HG02973 (cell line): ENCODE data around the gene GUCY1A2.

Experiments used
- ATAC-seq: cut with Tn5 transposase; IDR thresholded peaks from one replicate; pipeline ENCODE4 v1.9.1; 2021; ENCODE audit warnings: moderate library complexity; ENCODE audit not compliant: unreplicated experiment

The GUCY1A2 gene

GRCh38 chr11:106679581-106679980, 338.7 kb downstream of the GUCY1A2 start:
- no peak for ATAC-seq

GRCh38 chr11:106679181-106679580, 339.1 kb downstream of the GUCY1A2 start:
- ATAC-seq = no peak

- no peak for ATAC-seq
Observed at GRCh38 chr11:106670069-106670468, 348.2 kb downstream of the GUCY1A2 start.

- no peak for ATAC-seq
Observed at GRCh38 chr11:106668147-106668546, 350.1 kb downstream of the GUCY1A2 start.

GRCh38 chr11:106656646-106657045, 361.6 kb downstream of the GUCY1A2 start:
- ATAC-seq = no peak

GRCh38 chr11:106644824-106645223, 373.5 kb downstream of the GUCY1A2 start:
- no peak for ATAC-seq

DNA sequence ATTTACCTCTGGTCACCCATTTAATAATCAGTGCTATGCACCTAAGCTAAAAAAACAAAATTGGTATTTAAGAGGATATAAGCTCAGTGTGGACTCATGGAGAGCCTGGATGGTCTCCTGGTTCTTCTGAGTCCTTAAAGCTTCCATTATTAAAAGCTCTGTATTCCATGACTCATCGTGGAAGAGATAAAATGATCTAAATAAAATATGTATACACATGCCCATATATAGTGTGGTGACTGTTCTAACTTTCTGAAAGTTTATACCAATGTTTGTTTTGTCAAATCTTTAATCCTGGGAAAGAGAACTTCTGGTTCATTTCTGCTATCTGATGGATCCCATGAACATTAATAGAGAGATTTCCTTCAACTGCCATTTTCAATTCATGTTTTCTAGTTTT, 375.9 kb downstream of the GUCY1A2 start:
- no peak for ATAC-seq

GRCh38 chr11:106632283-106632682, 386.0 kb downstream of the GUCY1A2 start:
- no peak for ATAC-seq

- no peak for ATAC-seq
Observed at GRCh38 chr11:106627694-106628093, 390.6 kb downstream of the GUCY1A2 start.

GRCh38 chr11:106625566-106625965, 392.7 kb downstream of the GUCY1A2 start:
- no peak for ATAC-seq

- ATAC-seq = no peak
Observed at GRCh38 chr11:106624377-106624776, 393.9 kb downstream of the GUCY1A2 start.
